ENCODE results near the gene HLA-DPA1. TPM values are rescaled to one million over a fixed set of nuclear protein-coding genes. Genes with fewer than 3 reads are reported as not detected.

Gene HLA-DPA1
- total RNA-seq, 1 experiment from 2014 or later = 2.6 TPM

DNA sequence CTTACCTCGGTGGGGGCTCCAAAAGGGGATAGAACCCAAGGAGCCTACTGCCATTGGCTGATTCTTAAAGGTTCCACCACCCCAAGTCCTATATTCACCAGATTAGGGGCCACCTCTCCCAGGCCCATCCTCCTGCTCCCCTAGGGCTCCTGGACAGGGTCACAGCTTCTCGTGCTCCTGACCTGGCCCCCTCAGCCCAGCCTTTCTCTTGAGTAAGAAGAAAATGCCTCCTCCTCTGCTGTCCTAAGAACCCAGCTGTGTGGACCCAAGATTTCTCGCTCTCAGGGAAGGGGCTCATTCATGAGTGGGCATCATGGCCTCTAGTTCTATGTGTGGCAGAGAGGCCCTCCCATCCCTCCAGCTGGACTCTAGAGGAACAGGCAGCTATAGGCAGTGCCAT, 18.9 kb upstream of the HLA-DPA1 start:
- no peak overlapping the region for H3K56ac ChIP-seq (ENCODE audit: insufficient read length, low read depth, low read length)
- no peak overlapping the region for H2AK5ac ChIP-seq (ENCODE audit: insufficient read length, low read length)
- no peak overlapping the region for H3K9ac ChIP-seq (ENCODE audit: extremely low read depth, insufficient read length, low read length)
- H3K27ac ChIP-seq (ENCODE audit: insufficient read length, low read depth, low read length) = no peak overlapping the region
- H3K36me3 Mint-ChIP-seq (ENCODE audit: insufficient read depth in 1 of 3, low read depth in 3 of 3) = peaks cover 0 to 3% (median 0%) of the 10 kb centered on the region in 3 experiments; a peak in 2 of 7 replicates
- peaks cover 0 to 1% of the 10 kb centered on the region in 2 experiments; a peak in 1 of 5 replicates for H3K9me3 Mint-ChIP-seq
- no peaks in the 10 kb centered on the region for H3K27me3 ChIP-seq (ENCODE audit: insufficient read depth, low read length)
- H3K14ac ChIP-seq (ENCODE audit: insufficient read depth, low read length) = no peak overlapping the region
- H3K23me2 ChIP-seq (ENCODE audit: insufficient read length, low read depth, low read length, poor library complexity, severe bottlenecking) = no peaks in the 10 kb centered on the region
- H4K8ac ChIP-seq (replicated peaks; ENCODE audit: insufficient read length, low read depth, low read length) = no peak overlapping the region
- no peak overlapping the region for H3K4me2 ChIP-seq (ENCODE audit: insufficient read depth, insufficient read length, low read length)
- TF ChIP-seq, protein P1, sequence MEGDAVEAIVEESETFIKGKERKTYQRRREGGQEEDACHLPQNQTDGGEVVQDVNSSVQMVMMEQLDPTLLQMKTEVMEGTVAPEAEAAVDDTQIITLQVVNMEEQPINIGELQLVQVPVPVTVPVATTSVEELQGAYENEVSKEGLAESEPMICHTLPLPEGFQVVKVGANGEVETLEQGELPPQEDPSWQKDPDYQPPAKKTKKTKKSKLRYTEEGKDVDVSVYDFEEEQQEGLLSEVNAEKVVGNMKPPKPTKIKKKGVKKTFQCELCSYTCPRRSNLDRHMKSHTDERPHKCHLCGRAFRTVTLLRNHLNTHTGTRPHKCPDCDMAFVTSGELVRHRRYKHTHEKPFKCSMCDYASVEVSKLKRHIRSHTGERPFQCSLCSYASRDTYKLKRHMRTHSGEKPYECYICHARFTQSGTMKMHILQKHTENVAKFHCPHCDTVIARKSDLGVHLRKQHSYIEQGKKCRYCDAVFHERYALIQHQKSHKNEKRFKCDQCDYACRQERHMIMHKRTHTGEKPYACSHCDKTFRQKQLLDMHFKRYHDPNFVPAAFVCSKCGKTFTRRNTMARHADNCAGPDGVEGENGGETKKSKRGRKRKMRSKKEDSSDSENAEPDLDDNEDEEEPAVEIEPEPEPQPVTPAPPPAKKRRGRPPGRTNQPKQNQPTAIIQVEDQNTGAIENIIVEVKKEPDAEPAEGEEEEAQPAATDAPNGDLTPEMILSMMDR (conservative IDR thresholded peaks at IDR 0.05) = no peak
- peaks cover 13% of the 10 kb centered on the region for H3K27me3 Mint-ChIP-seq (ENCODE audit: low read depth)
- H3T11ph ChIP-seq (ENCODE audit: low read length) = no peak overlapping the region
- H2BK12ac ChIP-seq (ENCODE audit: insufficient read length, low read depth, low read length) = no peak overlapping the region
- no peaks in the 10 kb centered on the region for H3K79me2 ChIP-seq (ENCODE audit: insufficient read depth, low read length)
- H4K20me1 ChIP-seq (ENCODE audit: control insufficient read depth, insufficient read depth, insufficient read length) = no peaks in the 10 kb centered on the region
- no peak overlapping the region for H2BK5ac ChIP-seq (ENCODE audit: insufficient read length, low read length)
- H2BK15ac ChIP-seq (ENCODE audit: low read depth, low read length) = no peak overlapping the region; the same call in 1 of the 2 replicates
- peaks cover 4% of the 10 kb centered on the region in 2 experiments; a peak in 2 of 4 replicates for H3K4me1 Mint-ChIP-seq
- H3K23ac ChIP-seq (ENCODE audit: insufficient read length, low read depth, low read length) = no peak overlapping the region
- no peak overlapping the region for H2BK120ac ChIP-seq (ENCODE audit: low read depth, low read length, poor library complexity, severe bottlenecking)
- no peak for DNase-seq
- H2BK20ac ChIP-seq (ENCODE audit: low read depth, low read length, poor library complexity, severe bottlenecking) = no peak overlapping the region
- no peak overlapping the region for H3K4me3 Mint-ChIP-seq
- WGBS (ENCODE audit: extremely low coverage, insufficient read length, low lambda C conversion rate) = no CpG with 5 or more reads among the region's 3 CpGs
- H3K18ac ChIP-seq (ENCODE audit: insufficient read length, low read depth, low read length) = no peak overlapping the region
- H3K4me1 ChIP-seq (ENCODE audit: insufficient read depth, low read length) = no peaks in the 10 kb centered on the region
- no peak overlapping the region; the same call in 1 of the 2 replicates for H3K4ac ChIP-seq (ENCODE audit: low read depth, low read length)
- no peaks in the 10 kb centered on the region for H3K9me3 ChIP-seq (ENCODE audit: control insufficient read depth, low read depth, low read length)
- no peak overlapping the region for H4K5ac ChIP-seq (ENCODE audit: insufficient read length, low read depth, low read length)
- no peak overlapping the region for H4K91ac ChIP-seq (ENCODE audit: insufficient read length, low read depth, low read length)
- H3K27ac Mint-ChIP-seq = no peak overlapping the region
- H2AFZ ChIP-seq (ENCODE audit: low read length) = no peak overlapping the region
- H3K79me1 ChIP-seq (ENCODE audit: insufficient read depth, low read depth, low read length, poor library complexity, severe bottlenecking) = no peaks in the 10 kb centered on the region

Measured in H9 (cell line).